ENCODE measurements around the gene RERG. TPM values are rescaled to one million over a fixed set of nuclear protein-coding genes. Genes with fewer than 3 reads are reported as not detected.

The RERG gene
- total and polyA plus RNA-seq, 2 donors (not counting 3 experiments of a cell fraction or from before 2014, with no cell fraction given) = not detected

DNA sequence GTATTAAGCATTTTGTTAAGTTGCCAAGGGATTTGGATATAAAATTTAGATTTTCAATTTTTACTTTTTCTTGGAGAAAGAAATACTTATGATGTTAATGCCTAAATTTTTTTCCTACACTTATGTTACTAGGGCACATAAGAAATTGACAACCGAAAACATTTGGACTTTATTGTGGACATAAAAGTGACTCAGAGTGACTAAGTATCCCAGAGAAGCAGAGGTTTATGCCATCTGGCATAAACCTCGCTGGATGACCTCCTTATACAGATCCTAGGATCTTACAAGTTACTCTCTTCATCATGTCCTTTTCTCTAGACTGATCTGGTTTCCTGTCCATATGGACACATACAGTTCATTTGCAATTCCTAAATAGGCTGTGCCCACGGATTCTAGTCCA is 89.8 kb downstream of the RERG start:
- BruUV-seq (replicated peaks) = no TSS peak
- no peak for DNase-seq (ENCODE audit: low read depth, low spot score)
- CTCF ChIA-PET = interaction anchor here (1.1 kb wide), 1 partner anchor 9 kb away, joined by 3 read pairs; no protein-coding TSS in a partner anchor
- Histone ChIP-seq H3K4me3 (replicated peaks in 1 of 3; ENCODE audit: insufficient read depth in 1 of 3, low read depth in 1 of 3, low read length in 3 of 3) (no peak overlapping the region), H2AFZ (ENCODE audit: low read depth, low read length) (no peak overlapping the region), H3K27me3 (ENCODE audit: control insufficient read depth in 2 of 2, insufficient read depth in 2 of 2, low read length in 2 of 2) (no peaks in the 10 kb centered on the region), H4K20me1 (replicated peaks; ENCODE audit: control insufficient read depth, extremely low read depth, insufficient read depth, low read length) (no peaks in the 10 kb centered on the region), H3K4me2 (ENCODE audit: insufficient read depth, low read length) (no peak overlapping the region), H3K9ac (replicated peaks; ENCODE audit: extremely low read depth, insufficient read depth, low read length) (no peak overlapping the region), H3K9me1 (replicated peaks; ENCODE audit: control insufficient read depth, extremely low read depth, insufficient read depth, low read length) (no peaks in the 10 kb centered on the region), H3K9me3 (replicated peaks; ENCODE audit: control insufficient read depth, insufficient read depth, low read length) (no peaks in the 10 kb centered on the region), H3K4me1 (ENCODE audit: control insufficient read depth, extremely low read depth, insufficient read depth, low read length) (no peaks in the 10 kb centered on the region), H3K79me2 (ENCODE audit: control insufficient read depth, insufficient read depth, low read length) (no peaks in the 10 kb centered on the region), H3K36me3 (ENCODE audit: control insufficient read depth in 2 of 2, extremely low read depth in 1 of 2, insufficient read depth in 2 of 2, low read length in 2 of 2) (no peaks in the 10 kb centered on the region), H3K27ac (ENCODE audit: insufficient read depth, low read depth, low read length) (no peak overlapping the region)
- dilution Hi-C loops (cut with MboI; ENCODE audit: extremely low pct_ligation_motif_present, low sequenced_read_pairs) (no loop called here), intact Hi-C loops (cut with micrococcal nuclease) (no loop called here)
- no peak for FAIRE-seq
- TF ChIP-seq GATA2 (IDR thresholded peaks at IDR 0.05; ENCODE audit: insufficient read depth, insufficient read length, low read depth, low read length) (no peak), MYC (IDR thresholded peaks at IDR 0.05; ENCODE audit: low read depth, low read length) (no peak), POLR2A (IDR thresholded peaks at IDR 0.05; ENCODE audit: low read depth, low read length) (no peak), POLR2AphosphoS5 (IDR thresholded peaks at IDR 0.05; ENCODE audit: insufficient read depth, low read depth, low read length) (no peak), EZH2 (IDR thresholded peaks at IDR 0.05; ENCODE audit: borderline replicate concordance, low read depth, low read length, severe bottlenecking) (no peak), FOS (IDR thresholded peaks at IDR 0.05; ENCODE audit: borderline replicate concordance, insufficient read depth, low read length) (no peak), JUN (IDR thresholded peaks at IDR 0.05; ENCODE audit: borderline replicate concordance, insufficient read depth, insufficient read length, low read depth) (no peak)
- TF ChIP-seq, protein P1, sequence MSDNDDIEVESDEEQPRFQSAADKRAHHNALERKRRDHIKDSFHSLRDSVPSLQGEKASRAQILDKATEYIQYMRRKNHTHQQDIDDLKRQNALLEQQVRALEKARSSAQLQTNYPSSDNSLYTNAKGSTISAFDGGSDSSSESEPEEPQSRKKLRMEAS (IDR thresholded peaks at IDR 0.05; ENCODE audit: insufficient read depth, insufficient read length) = no peak
- TF ChIP-seq, protein P2, sequence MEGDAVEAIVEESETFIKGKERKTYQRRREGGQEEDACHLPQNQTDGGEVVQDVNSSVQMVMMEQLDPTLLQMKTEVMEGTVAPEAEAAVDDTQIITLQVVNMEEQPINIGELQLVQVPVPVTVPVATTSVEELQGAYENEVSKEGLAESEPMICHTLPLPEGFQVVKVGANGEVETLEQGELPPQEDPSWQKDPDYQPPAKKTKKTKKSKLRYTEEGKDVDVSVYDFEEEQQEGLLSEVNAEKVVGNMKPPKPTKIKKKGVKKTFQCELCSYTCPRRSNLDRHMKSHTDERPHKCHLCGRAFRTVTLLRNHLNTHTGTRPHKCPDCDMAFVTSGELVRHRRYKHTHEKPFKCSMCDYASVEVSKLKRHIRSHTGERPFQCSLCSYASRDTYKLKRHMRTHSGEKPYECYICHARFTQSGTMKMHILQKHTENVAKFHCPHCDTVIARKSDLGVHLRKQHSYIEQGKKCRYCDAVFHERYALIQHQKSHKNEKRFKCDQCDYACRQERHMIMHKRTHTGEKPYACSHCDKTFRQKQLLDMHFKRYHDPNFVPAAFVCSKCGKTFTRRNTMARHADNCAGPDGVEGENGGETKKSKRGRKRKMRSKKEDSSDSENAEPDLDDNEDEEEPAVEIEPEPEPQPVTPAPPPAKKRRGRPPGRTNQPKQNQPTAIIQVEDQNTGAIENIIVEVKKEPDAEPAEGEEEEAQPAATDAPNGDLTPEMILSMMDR (IDR thresholded peaks at IDR 0.05; ENCODE audit: extremely low read depth in 1 of 2, insufficient read depth in 1 of 2, low read depth in 1 of 2, low read length in 2 of 2) = no peak
- POLR2A ChIA-PET = no interaction called here
